CD4-positive, CD25-positive, alpha-beta regulatory T cell (primary cell): ENCODE results near the gene KCNT1. TPM values are rescaled to one million over a fixed set of nuclear protein-coding genes. Genes with fewer than 3 reads are reported as not detected.
A peak's percentile ranks its signal among the peaks of the same experiment; 100 is the strongest.

Experiments used
- ATAC-seq, 2 donors: fragments of 150-1000 bp; cut with Tn5 transposase; one replicate each; pipeline ENCODE4 v1.10.0; 2021; ENCODE audit warnings: low read depth in 2 of 2, moderate number of reproducible peaks in 2 of 2, moderate library complexity in 1 of 2
- DNase-seq, 3 donors: peaks; one replicate each; pipeline versions ENCODE4 v3.0.0 to v3.0.0-alpha.2; 2012 to 2022; ENCODE audit warnings: mixed read lengths in 1 of 3
- H3K27ac ChIP-seq: one replicate; pipeline ENCODE4 v1.7.0; 2013; ENCODE audit warnings: mild to moderate bottlenecking, low read length; ENCODE audit not compliant: insufficient read depth, poor library complexity, severe bottlenecking
- H3K27me3 ChIP-seq: one replicate; pipeline ENCODE4 v1.7.0; 2013; ENCODE audit warnings: low read length; ENCODE audit not compliant: control insufficient read depth, insufficient read depth
- H3K36me3 ChIP-seq: one replicate; pipeline ENCODE4 v1.7.0; 2013; ENCODE audit warnings: mild to moderate bottlenecking, low read length, moderate library complexity; ENCODE audit not compliant: control insufficient read depth, insufficient read depth
- H3K4me1 ChIP-seq: 2 replicates; pipeline ENCODE4 v1.7.0; 2013; ENCODE audit warnings: mild to moderate bottlenecking, low read length; ENCODE audit not compliant: insufficient read depth, control insufficient read depth, poor library complexity, severe bottlenecking
- H3K4me3 ChIP-seq: one replicate; pipeline ENCODE4 v1.7.0; 2013; ENCODE audit warnings: low read depth, mild to moderate bottlenecking, low read length, moderate library complexity
- H3K9me3 ChIP-seq, 2 experiments: 1 replicate in 1 of 2; 2 replicates in 1 of 2; pipeline ENCODE4 v1.7.0; 2013; ENCODE audit warnings: low read length in 2 of 2, mild to moderate bottlenecking in 1 of 2, moderate library complexity in 1 of 2; ENCODE audit not compliant: control insufficient read depth in 2 of 2
- H3K27ac Mint-ChIP-seq, 3 donors: one replicate each; pipeline ENCODE4 v1.8.0; 2020 to 2022; ENCODE audit warnings: mild to moderate bottlenecking in 3 of 3, mixed read lengths in 3 of 3, moderate library complexity in 2 of 3
- H3K27me3 Mint-ChIP-seq: one replicate; pipeline ENCODE4 v1.8.0; 2022; ENCODE audit warnings: mild to moderate bottlenecking, mixed read lengths
- H3K36me3 Mint-ChIP-seq: one replicate; pipeline ENCODE4 v1.8.0; 2020; ENCODE audit warnings: mixed read lengths
- H3K4me1 Mint-ChIP-seq, 4 donors: one replicate each; pipeline ENCODE4 v1.8.0; 2020 to 2022; ENCODE audit warnings: mixed read lengths in 4 of 4, mild to moderate bottlenecking in 1 of 4
- H3K4me3 Mint-ChIP-seq, 4 donors: one replicate each; pipeline ENCODE4 v1.8.0; 2020 to 2022; ENCODE audit warnings: mild to moderate bottlenecking in 4 of 4, mixed read lengths in 4 of 4, moderate library complexity in 3 of 4
- H3K9me3 Mint-ChIP-seq, 7 donors: one replicate each; pipeline ENCODE4 v1.8.0; 2020 to 2022; ENCODE audit warnings: mixed read lengths in 7 of 7, mild to moderate bottlenecking in 3 of 7, moderate library complexity in 2 of 7
- polyA plus RNA-seq, 4 donors: library from polyadenylated mRNA; unstranded; fragments of 300-500 nt; fragmentation: Illumina TruSeq; gene quantifications; one replicate each; pipeline ENCODE4 v1.2.3, GENCODE V29; 2021
- total RNA-seq: library from RNA; stranded (reverse); gene quantifications from one replicate; pipeline ENCODE4 v1.2.3, GENCODE V29; 2022

KCNT1 gene
- total and polyA plus RNA-seq, 5 donors from 2014 or later, result not detected

- Histone ChIP-seq H3K27me3 (no peaks in the 10 kb centered on the region), H3K4me3 (no peak overlapping the region), H3K36me3 (no peaks in the 10 kb centered on the region), H3K9me3 (peaks cover 0 to 6% of the 10 kb centered on the region in 2 experiments), H3K4me1 (no peaks in the 10 kb centered on the region), H3K27ac (no peak overlapping the region)
- H3K27me3 Mint-ChIP-seq, result no peaks in the 10 kb centered on the region
- H3K27ac Mint-ChIP-seq, result no peak overlapping the region
- ATAC-seq, result no peak
- H3K4me3 Mint-ChIP-seq, result no peak overlapping the region
- no peak for DNase-seq
- no peaks in the 10 kb centered on the region for H3K36me3 Mint-ChIP-seq
- H3K4me1 Mint-ChIP-seq, result no peaks in the 10 kb centered on the region
- peaks cover 0 to 16% (median 2%) of the 10 kb centered on the region in 7 donors for H3K9me3 Mint-ChIP-seq
Observed at GRCh38 chr9:135762921-135763320, 60.9 kb downstream of the KCNT1 start.

- no peak overlapping the region for H3K27ac Mint-ChIP-seq
- no peaks in the 10 kb centered on the region for H3K36me3 ChIP-seq
Observed at GRCh38 chr9:135763716-135764446, 61.9 kb downstream of the KCNT1 start.

DNA sequence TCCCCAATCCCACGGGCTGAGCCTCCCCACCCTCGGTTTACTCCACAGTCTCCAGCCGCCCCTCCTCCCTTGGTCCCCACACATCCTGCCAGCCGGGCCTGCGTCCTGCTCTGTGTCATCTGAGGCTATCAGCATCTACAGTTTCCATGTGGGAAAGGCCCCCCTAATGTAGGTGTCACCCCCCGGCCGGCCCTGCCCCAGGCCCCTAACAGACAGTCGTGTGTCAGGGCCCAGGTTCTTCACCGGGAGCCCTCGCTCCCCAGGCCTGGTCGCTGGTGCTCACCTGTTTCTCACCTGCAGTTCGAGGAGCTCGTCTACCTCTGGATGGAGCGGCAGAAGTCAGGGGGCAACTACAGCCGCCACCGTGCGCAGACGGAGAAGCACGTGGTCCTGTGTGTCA lies 62.7 kb downstream of the KCNT1 start:
- Mint-ChIP-seq H3K9me3 (peaks cover 0 to 16% (median 2%) of the 10 kb centered on the region in 7 donors), H3K36me3 (no peaks in the 10 kb centered on the region), H3K4me3 (no peak overlapping the region), H3K27ac (no peak overlapping the region), H3K4me1 (no peaks in the 10 kb centered on the region), H3K27me3 (no peaks in the 10 kb centered on the region)
- H3K27ac ChIP-seq, result no peak overlapping the region
- no peak overlapping the region for H3K4me3 ChIP-seq
- ATAC-seq (no peak), DNase-seq (no peak)
- H3K27me3 ChIP-seq, result no peaks in the 10 kb centered on the region
- H3K36me3 ChIP-seq, result no peaks in the 10 kb centered on the region
- no peaks in the 10 kb centered on the region for H3K4me1 ChIP-seq
- peaks cover 0 to 6% of the 10 kb centered on the region in 2 experiments for H3K9me3 ChIP-seq

More at GRCh38 chr9:135763716-135764446, 61.9 kb downstream of the KCNT1 start:
- H3K27me3 ChIP-seq, result no peaks in the 10 kb centered on the region
- Mint-ChIP-seq H3K9me3 (peaks cover 0 to 16% (median 2%) of the 10 kb centered on the region in 7 donors), H3K27me3 (no peaks in the 10 kb centered on the region), H3K36me3 (no peaks in the 10 kb centered on the region), H3K4me1 (no peaks in the 10 kb centered on the region), H3K4me3 (no peak overlapping the region)
- H3K27ac ChIP-seq, result no peak overlapping the region
- no peaks in the 10 kb centered on the region for H3K4me1 ChIP-seq
- H3K9me3 ChIP-seq, result peaks cover 0 to 6% of the 10 kb centered on the region in 2 experiments
- H3K4me3 ChIP-seq, result no peak overlapping the region
- no peak for DNase-seq
- ATAC-seq, result no peak

- Histone ChIP-seq H3K9me3 (peaks cover 0 to 6% of the 10 kb centered on the region in 2 experiments), H3K4me1 (no peaks in the 10 kb centered on the region), H3K4me3 (no peak overlapping the region), H3K27me3 (no peaks in the 10 kb centered on the region), H3K27ac (no peak overlapping the region), H3K36me3 (no peaks in the 10 kb centered on the region)
- ATAC-seq, result no peak
- H3K4me3 Mint-ChIP-seq, result no peak overlapping the region
- no peaks in the 10 kb centered on the region for H3K27me3 Mint-ChIP-seq
- H3K36me3 Mint-ChIP-seq, result no peaks in the 10 kb centered on the region
- DNase-seq, result no peak
- H3K4me1 Mint-ChIP-seq, result no peaks in the 10 kb centered on the region
- peak overlapping the region in 1 of 3 donors; percentile 38 for H3K27ac Mint-ChIP-seq
- peaks cover 0 to 16% (median 2%) of the 10 kb centered on the region in 7 donors for H3K9me3 Mint-ChIP-seq
Observed at GRCh38 chr9:135765416-135765815, 63.4 kb downstream of the KCNT1 start.

GRCh38 chr9:135766251-135766650 lies 64.3 kb downstream of the KCNT1 start:
- DNase-seq (no peak), ATAC-seq (no peak)
- H3K36me3 ChIP-seq, result no peaks in the 10 kb centered on the region
- peaks cover 0 to 6% of the 10 kb centered on the region in 2 experiments for H3K9me3 ChIP-seq
- Mint-ChIP-seq H3K9me3 (peaks cover 0 to 16% (median 2%) of the 10 kb centered on the region in 7 donors), H3K27ac (no peak overlapping the region), H3K36me3 (no peaks in the 10 kb centered on the region), H3K27me3 (no peaks in the 10 kb centered on the region), H3K4me1 (no peaks in the 10 kb centered on the region), H3K4me3 (no peak overlapping the region)
- H3K27ac ChIP-seq, result no peak overlapping the region
- no peaks in the 10 kb centered on the region for H3K27me3 ChIP-seq
- H3K4me3 ChIP-seq, result no peak overlapping the region
- H3K4me1 ChIP-seq, result no peaks in the 10 kb centered on the region

DNA sequence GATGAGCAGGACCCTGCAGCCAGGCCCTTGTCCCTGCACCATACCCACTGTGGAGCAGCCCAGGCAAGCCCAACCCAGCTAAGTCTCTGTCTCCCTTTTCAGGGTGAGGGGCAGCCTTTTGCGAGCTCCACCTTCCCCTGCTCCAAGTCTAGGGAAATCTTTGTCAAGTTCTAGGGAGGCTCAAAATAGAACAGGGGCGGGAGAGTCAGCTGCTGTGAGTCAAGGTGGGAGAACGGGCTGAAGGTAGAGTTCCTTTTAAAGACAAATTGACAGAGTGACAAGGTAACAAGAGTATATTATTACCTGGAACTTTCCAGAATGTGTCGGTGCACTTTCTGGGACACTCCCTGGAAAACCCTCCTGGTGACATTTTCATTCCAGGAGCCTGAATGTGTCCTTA lies 64.7 kb downstream of the KCNT1 start:
- no peaks in the 10 kb centered on the region for H3K4me1 ChIP-seq
- Mint-ChIP-seq H3K4me3 (no peak overlapping the region), H3K27me3 (no peaks in the 10 kb centered on the region), H3K27ac (no peak overlapping the region), H3K9me3 (peaks cover 0 to 16% (median 2%) of the 10 kb centered on the region in 7 donors), H3K4me1 (no peaks in the 10 kb centered on the region), H3K36me3 (no peaks in the 10 kb centered on the region)
- H3K36me3 ChIP-seq, result no peaks in the 10 kb centered on the region
- H3K27ac ChIP-seq, result no peak overlapping the region
- H3K27me3 ChIP-seq, result no peaks in the 10 kb centered on the region
- no peak for DNase-seq
- H3K4me3 ChIP-seq, result no peak overlapping the region
- ATAC-seq, result no peak
- H3K9me3 ChIP-seq, result peaks cover 0 to 6% of the 10 kb centered on the region in 2 experiments

- peaks cover 0 to 16% (median 2%) of the 10 kb centered on the region in 7 donors for H3K9me3 Mint-ChIP-seq
- peaks cover 0 to 6% of the 10 kb centered on the region in 2 experiments for H3K9me3 ChIP-seq
Observed at GRCh38 chr9:135768516-135769218, 66.7 kb downstream of the KCNT1 start.

More at GRCh38 chr9:135768516-135769218, 66.7 kb downstream of the KCNT1 start:
- H3K27me3 Mint-ChIP-seq, result no peaks in the 10 kb centered on the region
- Histone ChIP-seq H3K4me1 (no peaks in the 10 kb centered on the region), H3K4me3 (no peak overlapping the region), H3K36me3 (no peaks in the 10 kb centered on the region), H3K27ac (no peak overlapping the region), H3K27me3 (no peaks in the 10 kb centered on the region)
- ATAC-seq (no peak), DNase-seq (no peak)
- H3K27ac Mint-ChIP-seq, result no peak overlapping the region
- H3K4me1 Mint-ChIP-seq, result no peaks in the 10 kb centered on the region
- H3K36me3 Mint-ChIP-seq, result no peaks in the 10 kb centered on the region
- no peak overlapping the region for H3K4me3 Mint-ChIP-seq
